ENCODE measurements around the gene TOR4A. TPM values are rescaled to one million over a fixed set of nuclear protein-coding genes. Genes with fewer than 3 reads are reported as not detected.

Gene TOR4A
- total RNA-seq, 2 donors from 2014 or later = 26.4 to 43.5 TPM

GRCh38 chr9:137273611-137274320, 3.8 kb upstream of the TOR4A start:
- ATAC-seq (ENCODE audit: insufficient number of reproducible peaks, low FRiP score, low read depth) (no peak), DNase-seq (ENCODE audit: low spot score) (no peak)
- Histone ChIP-seq H3K27me3 (replicated peaks; ENCODE audit: insufficient read depth) (no peaks in the 10 kb centered on the region), H3K4me3 (no peak overlapping the region), H3K36me3 (peaks cover 23% of the 10 kb centered on the region), H3K4me1 (ENCODE audit: control insufficient read depth in 1 of 2, low read depth in 2 of 2) (peaks cover 30 to 50% of the 10 kb centered on the region in 2 donors), H3K9me3 (no peaks in the 10 kb centered on the region), H3K27ac (no peak overlapping the region)
- TF ChIP-seq, protein P1, sequence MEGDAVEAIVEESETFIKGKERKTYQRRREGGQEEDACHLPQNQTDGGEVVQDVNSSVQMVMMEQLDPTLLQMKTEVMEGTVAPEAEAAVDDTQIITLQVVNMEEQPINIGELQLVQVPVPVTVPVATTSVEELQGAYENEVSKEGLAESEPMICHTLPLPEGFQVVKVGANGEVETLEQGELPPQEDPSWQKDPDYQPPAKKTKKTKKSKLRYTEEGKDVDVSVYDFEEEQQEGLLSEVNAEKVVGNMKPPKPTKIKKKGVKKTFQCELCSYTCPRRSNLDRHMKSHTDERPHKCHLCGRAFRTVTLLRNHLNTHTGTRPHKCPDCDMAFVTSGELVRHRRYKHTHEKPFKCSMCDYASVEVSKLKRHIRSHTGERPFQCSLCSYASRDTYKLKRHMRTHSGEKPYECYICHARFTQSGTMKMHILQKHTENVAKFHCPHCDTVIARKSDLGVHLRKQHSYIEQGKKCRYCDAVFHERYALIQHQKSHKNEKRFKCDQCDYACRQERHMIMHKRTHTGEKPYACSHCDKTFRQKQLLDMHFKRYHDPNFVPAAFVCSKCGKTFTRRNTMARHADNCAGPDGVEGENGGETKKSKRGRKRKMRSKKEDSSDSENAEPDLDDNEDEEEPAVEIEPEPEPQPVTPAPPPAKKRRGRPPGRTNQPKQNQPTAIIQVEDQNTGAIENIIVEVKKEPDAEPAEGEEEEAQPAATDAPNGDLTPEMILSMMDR (IDR thresholded peaks at IDR 0.05) = no peak

GRCh38 chr9:137275203-137275587, 2.3 kb upstream of the TOR4A start:
- peaks cover 23% of the 10 kb centered on the region for H3K36me3 ChIP-seq
- no peaks in the 10 kb centered on the region for H3K9me3 ChIP-seq
- no peak for ATAC-seq (ENCODE audit: insufficient number of reproducible peaks, low FRiP score, low read depth)
- TF ChIP-seq, protein P1 (IDR thresholded peaks at IDR 0.05) = no peak
- H3K4me1 ChIP-seq (ENCODE audit: control insufficient read depth in 1 of 2, low read depth in 2 of 2) = peaks cover 18 to 36% of the 10 kb centered on the region in 2 donors
- no peaks in the 10 kb centered on the region for H3K27me3 ChIP-seq (replicated peaks; ENCODE audit: insufficient read depth)
- no peak for DNase-seq (ENCODE audit: low spot score)
- H3K4me3 ChIP-seq = no peak overlapping the region
- no peak overlapping the region for H3K27ac ChIP-seq

GRCh38 chr9:137275588-137276472, 1.7 kb upstream of the TOR4A start:
- Histone ChIP-seq H3K27ac (peak overlapping the region in 1 of 2 donors; percentile 86), H3K36me3 (peaks cover 23% of the 10 kb centered on the region), H3K4me3 (no peak overlapping the region), H3K9me3 (no peaks in the 10 kb centered on the region), H3K27me3 (replicated peaks; ENCODE audit: insufficient read depth) (no peaks in the 10 kb centered on the region), H3K4me1 (ENCODE audit: control insufficient read depth in 1 of 2, low read depth in 2 of 2) (peaks cover 18 to 31% of the 10 kb centered on the region in 2 donors)
- TF ChIP-seq, protein P1 (IDR thresholded peaks at IDR 0.05) = no peak
- DNase-seq (ENCODE audit: low spot score) (no peak), ATAC-seq (ENCODE audit: insufficient number of reproducible peaks, low FRiP score, low read depth) (no peak)

GRCh38 chr9:137276473-137277328, 825 bp upstream of the TOR4A start:
- H3K4me1 ChIP-seq (ENCODE audit: control insufficient read depth in 1 of 2, low read depth in 2 of 2) = peaks cover 14 to 27% of the 10 kb centered on the region in 2 donors
- H3K27me3 ChIP-seq (replicated peaks; ENCODE audit: insufficient read depth) = no peaks in the 10 kb centered on the region
- TF ChIP-seq, protein P1 (IDR thresholded peaks at IDR 0.05) = no peak

More at GRCh38 chr9:137276473-137277328, 825 bp upstream of the TOR4A start:
- Histone ChIP-seq H3K4me3 (peak overlapping the region; percentile 86), H3K9me3 (no peaks in the 10 kb centered on the region), H3K36me3 (peaks cover 18% of the 10 kb centered on the region), H3K27ac (peak overlapping the region; percentile 80 to 86)
- DNase-seq (ENCODE audit: low spot score) (no peak), ATAC-seq (ENCODE audit: insufficient number of reproducible peaks, low FRiP score, low read depth) (peak; percentile 64)
